Thyroid gland (tissue), 4 donors: ENCODE measurements around the gene STARD3NL.

Experiments
- POLR2A ChIP-seq, 2 donors: fragments of 450-650 bp; IDR thresholded peaks; one replicate each; pipeline ENCODE4 v1.6.1; 2017; ENCODE audit warnings: antibody characterized with exemption in 2 of 2, mild to moderate bottlenecking in 2 of 2, moderate library complexity in 1 of 2
- TF ChIP-seq, protein P1 (sequence below), 6 experiments: fragments of 200-600 bp in 3 of 6; fragments of 450-650 bp in 3 of 6; sonication (generic) in 3 of 6; IDR thresholded peaks; one replicate each; pipeline ENCODE4 v1.5.1; 2016 to 2019; ENCODE audit warnings: antibody characterized with exemption in 6 of 6, mild to moderate bottlenecking in 2 of 6, inconsistent platforms in 1 of 6, moderate library complexity in 1 of 6

DNA sequence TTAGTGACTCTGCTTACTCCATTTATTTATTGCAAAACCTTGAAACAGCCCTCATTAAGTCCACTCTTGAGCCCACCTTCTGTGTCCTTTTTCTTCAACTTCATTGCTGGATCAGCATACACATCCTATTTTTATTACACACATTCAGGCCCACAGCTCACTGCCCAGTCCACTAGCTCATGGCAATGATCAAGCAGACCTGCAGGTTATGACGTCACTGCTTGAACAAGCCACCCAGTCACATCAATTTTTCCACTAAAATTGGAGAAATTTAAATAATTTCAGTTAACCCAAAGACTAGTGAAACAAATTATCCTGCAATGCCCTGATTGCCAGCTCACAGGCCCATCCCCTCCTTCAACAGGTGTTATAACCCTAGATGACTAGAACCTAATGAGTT, 16.0 kb upstream of the STARD3NL start:
- TF ChIP-seq, protein P1, sequence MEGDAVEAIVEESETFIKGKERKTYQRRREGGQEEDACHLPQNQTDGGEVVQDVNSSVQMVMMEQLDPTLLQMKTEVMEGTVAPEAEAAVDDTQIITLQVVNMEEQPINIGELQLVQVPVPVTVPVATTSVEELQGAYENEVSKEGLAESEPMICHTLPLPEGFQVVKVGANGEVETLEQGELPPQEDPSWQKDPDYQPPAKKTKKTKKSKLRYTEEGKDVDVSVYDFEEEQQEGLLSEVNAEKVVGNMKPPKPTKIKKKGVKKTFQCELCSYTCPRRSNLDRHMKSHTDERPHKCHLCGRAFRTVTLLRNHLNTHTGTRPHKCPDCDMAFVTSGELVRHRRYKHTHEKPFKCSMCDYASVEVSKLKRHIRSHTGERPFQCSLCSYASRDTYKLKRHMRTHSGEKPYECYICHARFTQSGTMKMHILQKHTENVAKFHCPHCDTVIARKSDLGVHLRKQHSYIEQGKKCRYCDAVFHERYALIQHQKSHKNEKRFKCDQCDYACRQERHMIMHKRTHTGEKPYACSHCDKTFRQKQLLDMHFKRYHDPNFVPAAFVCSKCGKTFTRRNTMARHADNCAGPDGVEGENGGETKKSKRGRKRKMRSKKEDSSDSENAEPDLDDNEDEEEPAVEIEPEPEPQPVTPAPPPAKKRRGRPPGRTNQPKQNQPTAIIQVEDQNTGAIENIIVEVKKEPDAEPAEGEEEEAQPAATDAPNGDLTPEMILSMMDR (IDR thresholded peaks at IDR 0.05), result no peak
- TF ChIP-seq POLR2A (IDR thresholded peaks at IDR 0.05), result no peak
